T-helper 9 cell (primary cell): ENCODE data around the gene GSTO2.

Source experiments
- DNase-seq: peaks from one replicate; pipeline ENCODE4 v3.0.0-alpha.2; 2020

GSTO2 gene

DNA sequence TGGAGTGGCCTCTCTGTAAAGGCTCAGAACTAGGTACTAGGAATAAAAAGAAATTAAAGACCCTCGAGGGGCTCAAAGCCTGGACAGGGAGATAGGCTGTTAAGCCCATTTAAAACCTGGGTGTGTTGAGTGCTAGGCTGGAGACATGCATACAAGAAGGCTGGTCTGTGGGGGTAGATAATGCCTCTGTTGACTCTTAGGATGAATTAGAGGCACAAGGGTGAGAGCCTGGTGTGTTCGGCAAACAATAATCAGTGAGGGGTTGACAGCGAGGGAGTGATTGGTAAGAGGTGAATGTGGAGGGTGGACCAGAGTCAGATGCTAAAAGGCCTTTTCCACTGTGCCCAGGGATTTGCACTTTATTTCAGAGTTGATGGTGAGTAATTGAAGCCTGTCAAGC, 12.7 kb downstream of the GSTO2 start:
- DNase-seq: no peak

DNA sequence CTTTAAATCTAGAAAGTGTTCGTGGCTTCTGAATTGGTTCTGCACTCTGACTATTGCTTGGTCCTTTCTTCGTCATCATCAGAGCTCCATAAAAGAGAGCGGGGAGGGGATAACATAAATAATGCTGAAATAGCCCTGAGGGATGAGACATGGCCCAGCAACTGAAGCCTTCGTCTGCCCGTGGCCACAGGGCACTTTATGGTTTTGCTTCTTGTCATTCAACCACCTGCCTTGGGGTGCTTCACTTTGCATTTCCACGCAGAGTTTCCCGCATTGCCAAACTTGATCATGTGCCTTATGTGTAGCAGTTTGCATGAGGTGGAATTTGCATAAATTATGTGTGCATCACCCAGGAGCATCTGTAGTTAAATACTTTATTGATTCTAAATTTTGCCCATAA, 15.9 kb downstream of the GSTO2 start:
- no peak for DNase-seq

DNA sequence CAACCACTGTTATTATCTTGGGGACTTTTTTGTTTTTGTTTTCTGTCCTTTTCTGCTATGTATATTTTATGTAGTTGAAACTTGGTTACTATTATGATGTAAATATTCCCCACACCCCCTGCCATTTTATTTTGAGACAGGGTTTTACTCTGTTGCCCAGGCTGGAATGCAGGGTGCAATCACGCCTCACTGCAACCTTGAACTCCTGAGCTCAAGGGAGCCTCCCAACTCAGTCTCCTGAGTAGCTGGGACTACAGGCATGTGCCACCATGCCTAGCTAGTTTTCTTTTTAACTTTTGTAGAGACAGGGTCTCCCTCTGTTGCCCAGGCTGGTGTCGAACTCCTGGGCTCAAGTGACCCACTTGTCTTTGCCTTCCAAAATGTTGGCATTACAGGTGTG, 18.0 kb downstream of the GSTO2 start:
- no peak for DNase-seq

DNA sequence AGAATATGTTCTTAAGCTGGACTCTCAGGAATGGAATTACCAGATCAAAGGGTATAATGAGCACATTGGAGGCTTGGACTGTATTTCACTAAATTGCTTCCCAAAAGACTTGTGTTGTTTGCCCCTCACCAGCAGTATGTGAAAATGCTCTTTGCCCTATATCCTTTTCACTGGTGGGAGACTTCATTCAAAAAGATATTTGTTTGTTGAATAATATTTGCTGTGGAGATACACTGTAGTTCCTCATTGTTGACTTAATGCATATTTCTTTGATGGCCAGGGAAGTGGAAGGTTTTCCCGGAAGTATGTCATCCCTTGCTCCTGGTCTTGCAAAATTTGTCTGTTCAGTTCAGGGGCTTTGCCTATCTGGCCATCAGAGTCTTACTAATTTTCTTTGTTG, 19.4 kb downstream of the GSTO2 start:
- no peak for DNase-seq

DNA sequence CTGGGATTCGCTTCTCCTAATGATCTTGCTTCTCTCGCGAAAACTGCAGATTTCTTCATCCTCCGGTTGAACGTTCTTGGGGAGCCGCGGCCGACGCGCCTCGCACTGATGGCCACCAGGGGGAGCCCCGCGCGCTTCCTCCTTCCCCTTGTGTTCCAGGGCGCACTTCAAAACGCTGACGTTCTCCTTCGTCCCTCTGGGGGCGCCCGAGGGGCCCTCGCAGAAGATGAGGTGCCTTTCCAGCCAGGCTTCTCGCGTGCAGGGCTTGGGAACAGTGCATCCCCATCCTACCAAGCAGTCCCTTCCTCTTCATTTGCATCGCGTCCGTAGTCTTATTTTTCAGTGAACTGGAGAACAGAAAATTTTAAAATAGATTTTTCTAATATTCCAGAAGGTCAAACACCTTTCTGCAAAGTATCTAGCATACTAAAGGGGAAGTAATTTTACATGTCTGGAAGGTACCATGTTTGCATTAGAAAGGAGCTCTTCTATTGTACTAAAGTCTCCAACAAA, 22.5 kb downstream of the GSTO2 start:
- peak; percentile 86 for DNase-seq

DNA sequence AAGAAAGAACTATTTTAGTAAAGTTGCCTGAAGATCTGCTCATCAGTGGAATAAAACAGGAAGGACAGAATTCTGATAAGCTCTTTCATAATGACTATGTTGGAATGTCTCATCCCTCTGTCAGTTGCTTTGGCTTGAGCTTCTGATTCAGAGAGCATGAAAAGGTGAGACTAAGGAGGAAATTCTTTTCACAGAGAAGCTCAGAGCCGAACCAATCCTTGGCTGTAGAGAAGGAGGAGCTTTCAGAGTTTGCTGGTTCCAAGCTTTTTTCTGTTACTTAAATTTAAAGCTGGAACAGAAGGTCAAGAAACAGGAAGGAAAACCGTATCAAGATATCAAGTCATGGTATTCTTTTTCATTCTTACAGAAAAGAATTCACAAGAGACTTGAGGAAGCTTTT, 24.0 kb downstream of the GSTO2 start:
- DNase-seq: no peak

DNA sequence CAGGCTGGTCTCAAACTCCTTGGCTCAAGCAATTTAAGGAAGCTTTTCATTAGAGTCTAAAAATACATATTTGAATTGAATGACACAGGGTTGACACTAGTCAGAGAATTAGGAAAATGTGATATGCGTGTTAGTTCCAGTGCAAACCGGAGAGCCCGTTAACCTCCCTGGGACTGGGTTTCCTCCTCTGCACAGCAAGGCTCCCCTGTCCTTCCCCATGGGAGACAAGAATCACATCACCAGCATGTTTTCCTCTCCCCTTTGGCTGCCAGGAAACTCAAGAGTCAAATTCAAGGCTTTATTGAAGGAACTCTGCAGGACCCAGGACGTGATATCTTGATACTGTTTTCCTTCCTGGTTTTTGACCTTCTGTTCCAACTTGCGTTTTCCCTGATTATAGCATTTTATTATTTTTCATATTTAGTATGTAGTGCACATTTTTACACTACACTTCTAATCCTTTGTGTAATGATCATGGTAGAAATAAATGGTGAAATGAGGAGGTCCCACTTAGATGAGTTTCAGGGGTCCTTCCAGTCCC, 24.9 kb downstream of the GSTO2 start:
- DNase-seq: no peak

DNA sequence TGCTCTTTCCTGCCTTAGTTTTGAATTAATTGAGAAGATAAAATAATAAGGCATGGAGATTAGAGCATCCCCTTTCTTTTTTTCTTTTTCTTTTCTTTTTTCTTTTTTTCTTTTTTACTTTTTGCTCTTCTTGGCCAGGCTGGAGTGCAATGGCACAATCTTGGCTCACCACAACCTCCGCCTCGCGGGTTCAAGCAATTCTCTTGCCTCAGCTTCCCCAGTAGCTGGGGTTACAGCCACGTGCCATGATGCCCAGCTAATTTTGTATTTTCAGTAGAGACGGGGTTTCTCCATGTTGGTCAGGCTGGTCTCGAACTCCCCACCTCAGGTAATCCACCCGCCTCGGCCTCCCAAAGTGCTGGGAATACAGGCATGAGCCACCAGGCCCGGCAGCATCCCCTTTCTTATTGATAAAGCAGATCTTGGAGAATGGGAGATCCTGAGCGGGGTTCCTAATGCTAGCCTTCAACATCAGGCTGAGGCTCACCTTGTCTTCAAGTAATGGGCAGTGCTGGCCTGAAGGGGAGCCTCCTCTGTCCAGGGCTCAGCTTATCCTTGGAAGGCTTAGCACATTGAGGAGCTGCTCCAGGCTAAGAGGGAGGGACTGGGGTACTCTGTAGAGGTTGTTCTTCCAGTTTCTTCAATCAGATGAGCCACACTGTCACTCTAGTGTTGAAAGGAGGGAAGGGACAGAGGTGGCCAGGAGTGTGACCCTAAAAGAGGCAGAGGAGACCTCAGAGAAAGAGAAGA, 27.9 kb downstream of the GSTO2 start:
- no peak for DNase-seq

DNA sequence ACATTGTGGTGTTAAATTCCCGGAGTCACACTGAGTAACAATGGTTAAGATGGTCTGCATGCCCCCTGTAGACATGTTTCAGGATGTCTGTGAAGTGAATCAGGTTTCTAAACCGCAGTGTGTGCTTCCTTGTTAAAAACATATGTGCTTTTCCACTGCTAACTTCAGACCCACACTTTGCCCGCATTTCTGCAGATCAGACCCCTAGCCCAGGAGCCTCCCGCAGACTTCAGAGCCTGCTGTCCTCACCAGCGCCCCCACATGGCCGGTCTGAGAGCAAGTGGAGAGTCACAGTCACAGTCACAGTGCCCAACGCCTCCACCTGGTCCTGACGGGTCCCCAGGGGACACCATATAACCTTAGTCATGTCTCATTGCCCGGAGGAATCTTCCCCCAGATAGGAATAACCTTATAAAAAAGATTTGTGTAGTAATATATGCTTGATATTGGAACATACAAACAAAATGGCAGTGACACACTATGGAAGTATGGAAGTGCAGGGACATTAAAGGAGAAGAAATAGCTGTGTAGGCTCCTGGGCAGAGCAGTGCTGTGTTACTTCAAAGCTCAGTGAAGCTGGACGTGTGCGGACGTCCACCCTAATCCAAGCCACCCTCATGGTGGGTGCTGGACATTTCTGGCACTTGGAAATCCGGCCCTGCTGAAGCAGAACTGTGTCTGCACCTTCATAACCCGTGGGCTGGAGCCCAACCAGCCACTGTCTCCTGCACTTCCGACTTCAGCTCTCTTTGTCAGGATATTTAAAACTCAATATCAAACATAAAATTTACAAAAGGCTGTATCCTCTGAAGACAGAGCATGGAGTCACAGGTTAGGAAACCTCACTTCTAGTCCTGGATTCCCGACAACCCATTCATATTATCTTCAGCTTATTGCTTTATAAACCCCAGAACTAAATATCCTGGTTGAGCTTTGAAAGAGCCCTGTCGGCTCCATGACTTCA, 29.0 kb downstream of the GSTO2 start:
- DNase-seq: peak; percentile 32

DNA sequence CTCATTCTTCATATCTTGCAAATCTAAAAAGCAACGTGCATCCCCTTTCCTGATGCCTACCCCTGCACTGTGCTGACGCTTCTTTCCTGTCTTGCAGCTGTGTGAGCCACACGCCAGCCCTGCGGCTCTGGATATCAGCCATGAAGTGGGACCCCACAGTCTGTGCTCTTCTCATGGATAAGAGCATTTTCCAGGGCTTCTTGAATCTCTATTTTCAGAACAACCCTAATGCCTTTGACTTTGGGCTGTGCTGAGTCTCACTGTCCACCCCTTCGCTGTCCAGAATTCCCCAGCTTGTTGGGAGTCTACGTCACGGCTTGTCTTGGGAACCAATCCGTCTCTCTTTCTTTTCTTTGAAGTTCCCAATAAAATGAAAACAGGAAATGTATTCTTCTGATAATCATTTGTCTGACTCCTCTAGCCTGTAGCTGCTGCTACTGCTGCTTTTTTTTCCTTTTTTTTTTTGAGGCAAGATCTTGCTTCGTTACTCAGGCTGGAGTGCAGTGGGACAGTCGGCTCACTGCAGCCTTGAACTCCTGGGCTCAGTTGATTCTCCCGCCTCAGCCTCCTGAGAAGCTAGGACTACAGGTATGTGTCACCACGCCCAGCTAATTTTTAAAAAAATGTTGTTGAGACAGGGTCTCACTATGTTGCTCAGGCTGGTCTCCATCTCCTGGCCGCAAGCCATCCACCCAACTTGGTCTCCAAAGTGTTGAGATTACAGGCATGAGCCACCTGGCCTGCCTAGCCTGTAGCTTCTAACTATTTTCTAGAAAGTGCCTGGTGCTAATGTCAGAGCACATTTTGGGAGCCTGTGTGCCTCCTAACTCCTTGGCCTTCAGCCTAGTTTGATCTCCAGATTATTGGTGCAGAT, 30.3 kb downstream of the GSTO2 start:
- no peak for DNase-seq

DNA sequence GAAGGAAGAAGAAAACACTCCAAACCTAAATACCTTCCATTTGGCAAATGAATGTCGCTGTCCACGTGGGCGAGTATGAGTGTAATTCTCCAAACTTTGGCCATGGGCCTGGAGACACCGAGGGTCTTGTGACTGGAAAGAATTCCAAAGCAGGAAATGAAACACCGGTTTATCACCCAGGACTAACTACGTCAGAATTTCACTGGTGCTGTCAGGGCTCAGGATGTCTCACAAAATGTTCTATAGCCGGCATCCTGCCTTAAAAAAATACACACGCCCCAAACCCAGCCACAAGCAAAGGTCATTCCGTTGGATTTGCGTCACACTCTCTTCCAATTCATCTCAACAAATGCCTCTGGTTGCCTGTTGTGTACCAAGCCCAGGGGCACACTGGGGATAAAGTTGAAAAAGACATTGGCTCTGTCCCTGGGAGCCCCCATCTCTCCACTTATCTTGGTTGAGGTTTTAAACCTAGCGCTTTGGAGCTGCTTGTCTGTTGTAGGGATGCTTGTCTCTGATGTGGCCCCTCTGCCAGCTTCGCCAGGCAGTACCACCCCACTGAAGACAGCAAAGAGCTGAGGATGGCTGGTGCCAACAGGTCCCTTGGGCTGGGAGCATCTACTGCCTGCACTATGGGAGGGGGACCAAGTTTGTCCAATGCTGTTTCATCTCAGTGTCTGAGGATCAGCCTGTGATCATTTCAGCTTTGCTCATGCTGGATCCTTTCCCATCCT, 31.2 kb downstream of the GSTO2 start:
- DNase-seq: no peak

DNA sequence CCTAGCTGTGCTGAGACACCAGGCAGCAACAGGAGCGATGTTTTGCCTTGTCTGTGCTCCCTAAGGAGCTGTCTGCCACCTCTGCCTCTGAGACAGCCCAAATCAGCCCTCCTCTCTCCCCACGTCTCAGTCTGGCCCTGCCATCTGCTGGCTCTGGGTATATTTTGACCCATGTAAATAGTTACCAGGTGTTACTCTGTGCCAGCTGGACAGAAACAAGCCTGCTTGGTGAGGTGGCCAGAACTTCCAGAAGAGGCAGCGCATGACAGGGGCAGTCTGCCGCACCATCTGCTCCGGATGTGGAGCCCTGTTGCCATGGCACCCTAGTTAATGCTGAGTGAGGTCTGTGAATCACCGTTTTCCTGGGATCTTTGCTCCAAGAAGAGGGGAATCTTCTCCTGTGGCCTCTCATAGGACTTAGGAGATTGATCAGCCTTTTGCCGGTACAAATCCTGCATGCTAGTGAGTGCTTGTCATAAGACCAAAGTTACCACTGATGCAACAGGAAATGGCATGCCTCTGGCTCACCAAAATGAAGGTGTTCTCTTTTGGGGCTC, 31.8 kb downstream of the GSTO2 start:
- no peak for DNase-seq

DNA sequence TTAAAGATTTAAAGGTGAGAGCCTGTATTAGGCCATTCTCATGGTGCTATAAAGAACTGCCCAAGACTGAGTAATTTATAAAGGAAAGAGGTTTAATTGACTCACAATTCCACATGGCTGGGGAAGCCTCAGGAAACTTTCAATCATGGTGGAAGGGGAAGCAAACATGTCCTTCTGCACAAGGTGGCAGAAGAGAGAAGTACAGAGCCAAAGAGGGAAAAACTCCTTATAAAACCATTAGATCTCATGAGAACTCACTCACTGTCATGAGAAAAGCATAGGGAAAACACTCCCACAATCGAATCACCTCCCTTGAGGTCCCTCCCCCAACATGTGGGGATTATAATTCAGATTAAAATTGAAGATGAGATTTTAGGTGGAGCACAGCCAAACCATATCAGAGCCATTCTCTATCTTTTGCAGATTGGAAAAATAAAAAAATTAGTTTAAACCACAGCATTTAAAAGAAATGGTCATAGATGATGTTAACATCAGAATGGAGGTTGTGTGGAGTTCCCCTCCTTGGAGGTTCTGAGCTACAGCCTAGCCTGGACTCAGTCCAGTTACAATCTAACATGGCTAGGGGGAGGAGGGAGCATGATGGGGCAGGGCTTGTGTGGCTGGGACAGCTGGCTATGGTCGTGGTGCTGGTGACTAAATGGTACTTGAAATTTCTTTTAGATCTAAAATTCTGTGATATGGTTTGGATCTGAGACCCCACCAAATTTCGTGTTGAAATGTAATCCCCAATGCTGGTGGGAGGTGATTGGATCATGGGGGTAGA, 33.1 kb downstream of the GSTO2 start:
- DNase-seq: no peak

DNA sequence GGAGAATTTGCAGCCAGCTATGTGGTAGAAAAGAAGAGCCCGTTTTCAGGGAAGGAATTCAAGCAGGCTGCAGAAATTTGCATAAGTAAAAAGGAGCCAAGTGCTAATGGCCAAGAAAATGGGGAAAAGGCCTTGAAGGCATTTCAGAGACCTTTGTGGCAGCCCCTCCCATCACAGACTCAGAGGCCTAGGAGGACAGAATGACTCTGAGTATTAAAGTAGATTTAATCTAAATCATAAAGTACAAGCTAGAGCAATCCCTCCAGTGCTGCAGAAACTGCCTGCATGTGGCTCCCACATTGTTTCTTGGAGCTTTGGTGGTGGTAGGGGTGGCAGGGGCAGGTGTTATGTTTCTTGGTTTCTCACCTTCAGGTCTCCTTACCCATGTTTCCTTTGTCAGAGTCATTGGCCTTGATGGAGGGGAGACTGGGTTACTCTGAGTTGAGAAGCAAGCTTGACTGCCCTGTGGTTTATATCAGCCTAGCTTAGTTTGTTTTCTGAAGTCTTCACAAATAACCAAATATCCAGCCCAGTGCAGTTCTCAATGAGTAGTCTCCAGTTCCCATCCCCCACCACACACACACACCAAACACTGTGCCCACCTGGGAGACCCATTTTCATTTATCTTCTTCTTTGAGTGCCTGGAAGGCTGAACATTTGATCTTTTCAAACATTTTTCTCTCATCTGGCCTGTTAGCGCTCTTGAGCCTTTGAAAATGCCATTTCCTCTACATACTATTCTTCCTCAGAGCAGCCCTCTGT, 34.8 kb downstream of the GSTO2 start:
- no peak for DNase-seq

DNA sequence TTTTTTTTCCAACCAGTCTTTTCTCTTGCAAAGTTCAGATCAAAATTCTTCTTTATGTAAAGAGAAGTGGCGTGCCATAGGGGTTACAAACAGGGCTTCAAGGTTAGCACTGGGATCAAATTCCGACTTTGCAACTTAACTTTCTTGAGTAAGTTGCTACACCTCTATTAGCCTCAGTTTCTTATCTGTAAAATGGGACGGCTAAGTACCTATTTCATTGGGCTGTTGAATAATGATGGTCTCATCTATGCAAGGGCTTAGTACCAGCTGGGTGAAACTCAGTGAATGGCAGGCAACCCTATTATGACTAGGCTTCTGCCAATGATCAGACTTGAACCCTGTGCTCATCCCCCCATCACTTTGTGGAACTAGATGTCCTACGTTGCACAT, 35.4 kb downstream of the GSTO2 start:
- DNase-seq: no peak

DNA sequence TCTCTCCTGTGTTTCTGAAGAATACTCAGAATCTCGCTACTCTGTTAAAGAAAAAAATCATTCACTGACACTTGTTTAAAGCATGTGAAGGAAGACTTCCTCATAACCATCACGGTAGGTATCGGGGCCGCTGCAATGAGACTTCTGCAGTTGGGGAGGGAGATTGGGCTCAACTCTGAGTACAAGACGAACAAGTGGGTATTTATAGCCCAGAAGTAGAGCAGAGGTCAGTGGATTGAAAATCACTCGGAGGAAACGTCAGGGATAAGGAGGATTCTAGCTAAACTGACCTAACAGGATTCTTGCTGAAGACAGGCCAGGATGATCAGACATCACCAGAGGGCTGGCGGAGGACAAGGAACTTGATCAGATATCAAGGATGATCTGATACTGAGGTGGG, 35.9 kb downstream of the GSTO2 start:
- no peak for DNase-seq

DNA sequence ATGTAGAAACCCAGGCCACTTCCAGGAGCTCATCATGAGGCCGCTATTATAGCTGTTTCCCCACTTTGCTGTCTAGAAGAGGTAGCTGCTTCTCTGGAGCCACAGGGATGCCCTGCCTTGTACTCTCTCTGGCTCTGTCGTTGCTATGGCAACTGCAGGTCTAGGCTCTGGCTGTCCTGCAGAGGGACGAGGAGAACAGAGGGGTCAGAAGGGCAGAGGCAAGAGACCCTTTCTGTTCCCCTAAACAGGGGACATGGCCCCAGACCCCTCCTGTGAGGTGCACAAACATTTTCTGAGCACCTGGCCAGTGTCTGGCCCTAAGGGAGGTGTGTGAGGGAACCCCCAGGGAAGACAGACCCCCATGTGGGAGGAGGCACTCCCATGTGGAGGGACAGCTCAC, 37.9 kb downstream of the GSTO2 start:
- no peak for DNase-seq

DNA sequence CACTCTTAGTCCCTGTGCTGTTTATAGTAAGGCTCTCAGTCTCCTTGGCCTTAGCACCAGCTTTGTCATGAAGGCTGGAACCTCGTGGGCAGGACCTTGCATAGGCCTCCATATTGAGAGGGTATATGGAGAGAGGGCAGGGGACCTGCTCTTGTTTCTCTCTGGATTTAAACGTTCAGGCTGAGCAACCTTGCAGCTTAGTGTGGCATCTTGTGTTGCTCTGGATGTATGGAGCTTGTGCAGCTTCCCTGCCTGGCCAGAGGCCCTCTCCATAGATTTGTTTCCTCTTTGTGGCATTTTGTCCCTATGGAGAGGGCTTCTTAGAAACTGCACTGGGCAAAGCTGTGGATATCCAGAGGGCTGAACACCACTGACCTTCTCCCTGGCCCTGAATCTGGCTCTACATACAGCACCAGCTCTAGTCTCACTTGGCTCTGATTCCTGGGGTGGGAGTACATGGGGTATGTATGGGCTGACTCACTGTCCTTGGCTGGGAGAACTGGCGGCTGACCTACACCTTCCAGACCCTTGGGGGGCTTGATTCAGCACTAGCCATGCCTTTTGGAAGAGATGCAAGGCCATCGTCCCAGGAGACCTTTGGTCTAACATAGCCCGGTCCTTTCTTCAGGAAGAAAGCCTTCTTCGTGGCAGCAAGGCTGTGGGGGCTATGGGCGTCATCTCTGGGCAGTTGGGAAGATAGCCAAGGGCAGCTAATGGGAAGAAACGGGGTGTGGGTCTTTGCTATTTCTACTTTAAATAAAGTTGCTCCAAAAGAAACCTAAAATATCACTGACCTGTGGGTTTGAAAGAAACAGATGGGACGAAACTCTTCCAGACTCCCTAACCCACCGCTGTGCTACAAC, 38.8 kb downstream of the GSTO2 start:
- DNase-seq: no peak

DNA sequence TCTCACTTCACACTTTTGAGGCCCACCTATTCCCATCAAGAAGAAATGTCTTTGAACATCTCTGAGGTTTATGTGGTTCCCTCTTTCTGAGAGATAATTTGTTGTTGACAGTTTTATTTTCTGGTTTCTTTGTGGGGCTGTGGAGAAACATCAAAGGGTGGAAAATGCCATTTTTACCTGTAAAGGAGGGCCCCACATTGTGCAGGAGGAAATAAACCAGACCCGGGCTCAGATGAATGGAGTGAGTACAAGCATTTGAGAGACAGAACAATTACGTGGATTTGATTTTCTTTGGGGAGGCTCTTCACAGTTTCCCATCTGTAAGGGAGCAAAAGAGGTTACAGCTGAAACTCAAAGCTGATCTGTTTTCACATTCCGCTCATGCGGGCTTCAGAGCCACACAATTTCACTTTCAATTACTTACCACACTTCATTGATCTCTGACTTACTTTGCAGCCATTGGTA, 39.5 kb downstream of the GSTO2 start:
- DNase-seq: no peak
